ENCODE results near the gene PEF1.

The PEF1 gene

DNA sequence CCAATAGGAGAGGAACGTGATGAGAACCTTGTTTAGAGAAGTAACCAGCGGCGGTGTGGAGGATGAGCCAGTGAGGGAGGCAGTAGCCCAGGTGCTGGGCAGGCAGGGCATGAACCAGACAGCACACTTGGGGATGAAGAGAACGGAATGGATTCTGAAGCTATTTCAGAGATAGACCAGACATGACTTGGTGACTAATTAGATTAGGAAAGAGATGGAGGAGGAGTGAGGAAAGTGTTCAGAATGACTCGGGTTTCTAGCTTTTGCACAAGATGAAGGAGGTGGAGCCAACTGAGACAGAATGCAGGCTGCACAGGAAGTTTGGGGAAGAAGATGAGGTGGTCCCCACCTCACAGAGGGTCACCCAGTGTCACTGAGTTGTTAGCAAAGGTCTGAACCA, 5.1 kb downstream of the PEF1 start:
- Histone ChIP-seq H3K27ac (ENCODE audit: insufficient read depth, low read length, poor library complexity, severe bottlenecking) (no peak overlapping the region), H3K4me3 (ENCODE audit: insufficient read depth, low read depth, low read length, poor library complexity, severe bottlenecking) (no peak overlapping the region), H3K27me3 (replicated peaks; ENCODE audit: control insufficient read depth, insufficient read depth, low read length, poor library complexity, severe bottlenecking) (no peaks in the 10 kb centered on the region), H3K9me3 (ENCODE audit: control insufficient read depth, low read length) (no peaks in the 10 kb centered on the region), H3K4me1 (ENCODE audit: control insufficient read depth, insufficient read depth, low read length, poor library complexity, severe bottlenecking) (peaks cover 8% of the 10 kb centered on the region), H3K36me3 (ENCODE audit: control insufficient read depth, insufficient read depth, low read length) (peaks cover 13% of the 10 kb centered on the region)
- DNase-seq, result no peak

DNA sequence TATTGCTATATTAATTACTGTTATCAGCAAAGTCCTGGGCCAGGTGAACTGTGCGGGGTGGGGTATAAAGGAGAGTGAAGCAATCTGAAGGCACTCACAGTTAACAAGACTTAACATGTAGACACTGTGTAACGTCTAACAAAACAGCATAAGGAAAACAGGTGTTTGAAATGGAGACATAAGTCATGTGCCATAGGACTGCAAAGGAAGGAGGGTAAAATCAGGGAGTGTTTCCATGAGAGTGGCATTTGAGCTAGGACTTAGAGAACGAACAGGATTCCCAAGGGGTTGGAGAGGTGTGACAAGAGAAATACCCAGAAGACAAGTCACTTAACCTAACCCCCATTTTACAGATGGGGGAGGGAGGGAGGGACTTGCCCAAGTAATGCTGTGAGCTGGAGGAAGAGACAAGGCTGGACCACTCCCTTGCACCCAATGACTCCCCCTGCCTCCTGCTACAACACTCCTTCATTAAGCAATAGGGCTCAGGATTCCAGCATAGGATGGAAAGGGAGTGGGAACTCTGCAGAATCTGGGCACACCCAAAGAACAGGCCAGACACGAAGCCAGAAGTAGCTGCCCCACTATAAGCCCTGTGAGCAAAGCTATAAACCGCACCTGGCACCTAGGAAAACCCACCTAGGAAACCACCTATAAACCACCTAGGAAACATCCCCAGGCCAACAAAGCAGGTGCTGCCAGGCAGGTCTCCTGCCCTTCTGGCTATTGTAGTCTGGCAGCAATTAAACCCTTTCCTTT, 6.6 kb downstream of the PEF1 start:
- no peak overlapping the region for H3K27ac ChIP-seq (ENCODE audit: insufficient read depth, low read length, poor library complexity, severe bottlenecking)
- H3K4me3 ChIP-seq (ENCODE audit: insufficient read depth, low read depth, low read length, poor library complexity, severe bottlenecking), result no peak overlapping the region
- no peaks in the 10 kb centered on the region for H3K27me3 ChIP-seq (replicated peaks; ENCODE audit: control insufficient read depth, insufficient read depth, low read length, poor library complexity, severe bottlenecking)
- H3K9me3 ChIP-seq (ENCODE audit: control insufficient read depth, low read length), result no peaks in the 10 kb centered on the region
- DNase-seq, result no peak
- no peaks in the 10 kb centered on the region for H3K4me1 ChIP-seq (ENCODE audit: control insufficient read depth, insufficient read depth, low read length, poor library complexity, severe bottlenecking)
- H3K36me3 ChIP-seq (ENCODE audit: control insufficient read depth, insufficient read depth, low read length), result peaks cover 22% of the 10 kb centered on the region

- H3K27me3 ChIP-seq (replicated peaks; ENCODE audit: control insufficient read depth, insufficient read depth, low read length, poor library complexity, severe bottlenecking), result no peaks in the 10 kb centered on the region
- H3K27ac ChIP-seq (ENCODE audit: insufficient read depth, low read length, poor library complexity, severe bottlenecking), result no peak overlapping the region
- DNase-seq, result no peak
- no peak overlapping the region for H3K4me3 ChIP-seq (ENCODE audit: insufficient read depth, low read depth, low read length, poor library complexity, severe bottlenecking)
- H3K36me3 ChIP-seq (ENCODE audit: control insufficient read depth, insufficient read depth, low read length), result peaks cover 72% of the 10 kb centered on the region
- H3K4me1 ChIP-seq (ENCODE audit: control insufficient read depth, insufficient read depth, low read length, poor library complexity, severe bottlenecking), result no peaks in the 10 kb centered on the region
- no peaks in the 10 kb centered on the region for H3K9me3 ChIP-seq (ENCODE audit: control insufficient read depth, low read length)
Measured at GRCh38 chr1:31633117-31633516, 11.6 kb downstream of the PEF1 start.

DNA sequence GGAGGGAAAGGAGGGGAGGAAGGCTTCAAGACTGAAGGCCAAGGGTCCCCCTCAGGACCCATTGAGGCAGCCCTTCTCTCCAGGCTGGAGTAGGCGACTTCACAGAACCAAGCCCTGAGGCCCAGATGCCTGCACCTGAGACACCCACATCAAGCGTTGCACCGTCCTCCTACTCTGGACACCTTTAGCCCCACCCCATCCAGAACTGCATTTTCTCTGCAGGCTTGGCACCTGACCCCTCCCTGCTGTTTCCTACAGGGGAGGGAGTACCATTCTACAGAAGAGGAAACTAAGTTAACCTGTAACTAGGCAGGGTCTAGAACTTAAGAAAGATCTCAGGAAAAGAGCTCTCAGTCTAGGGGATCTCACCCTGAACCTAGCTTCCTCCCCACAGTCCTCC, 12.0 kb downstream of the PEF1 start:
- no peak overlapping the region for H3K4me3 ChIP-seq (ENCODE audit: insufficient read depth, low read depth, low read length, poor library complexity, severe bottlenecking)
- H3K27me3 ChIP-seq (replicated peaks; ENCODE audit: control insufficient read depth, insufficient read depth, low read length, poor library complexity, severe bottlenecking), result no peaks in the 10 kb centered on the region
- no peak overlapping the region for H3K27ac ChIP-seq (ENCODE audit: insufficient read depth, low read length, poor library complexity, severe bottlenecking)
- peaks cover 76% of the 10 kb centered on the region for H3K36me3 ChIP-seq (ENCODE audit: control insufficient read depth, insufficient read depth, low read length)
- no peak for DNase-seq
- no peaks in the 10 kb centered on the region for H3K9me3 ChIP-seq (ENCODE audit: control insufficient read depth, low read length)
- H3K4me1 ChIP-seq (ENCODE audit: control insufficient read depth, insufficient read depth, low read length, poor library complexity, severe bottlenecking), result no peaks in the 10 kb centered on the region

DNA sequence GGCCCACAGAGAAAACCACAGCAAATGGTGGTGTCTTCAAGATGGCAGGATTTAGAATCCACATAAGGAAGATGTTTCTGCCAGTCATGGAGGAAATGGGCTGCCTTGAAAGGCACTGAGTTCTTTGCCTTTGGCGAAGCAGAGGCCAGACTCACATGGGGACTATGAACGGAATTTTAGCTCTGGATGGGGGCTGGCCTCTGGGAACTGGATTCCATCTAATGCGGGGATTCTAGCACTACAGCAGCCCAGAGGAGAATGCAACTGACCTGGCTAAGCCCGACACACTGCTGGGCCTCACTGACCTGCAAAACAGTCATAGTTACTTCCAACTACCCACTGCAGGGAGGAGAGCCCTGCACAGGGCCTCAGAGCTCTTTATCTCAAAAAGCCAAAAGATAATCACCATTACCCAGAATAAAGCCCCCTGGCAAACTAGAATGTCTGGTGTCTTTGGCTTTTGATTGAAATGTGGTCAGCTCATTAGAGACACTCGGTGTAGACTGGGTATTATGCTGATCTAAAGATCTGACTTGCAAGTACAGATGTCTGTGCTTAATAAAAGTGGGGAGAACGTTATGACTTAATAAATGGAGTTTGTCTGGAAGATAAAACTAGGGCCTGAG, 15.6 kb downstream of the PEF1 start:
- Histone ChIP-seq H3K4me3 (ENCODE audit: insufficient read depth, low read depth, low read length, poor library complexity, severe bottlenecking) (no peak overlapping the region), H3K36me3 (ENCODE audit: control insufficient read depth, insufficient read depth, low read length) (peaks cover 73% of the 10 kb centered on the region), H3K27me3 (replicated peaks; ENCODE audit: control insufficient read depth, insufficient read depth, low read length, poor library complexity, severe bottlenecking) (no peaks in the 10 kb centered on the region), H3K27ac (ENCODE audit: insufficient read depth, low read length, poor library complexity, severe bottlenecking) (no peak overlapping the region), H3K9me3 (ENCODE audit: control insufficient read depth, low read length) (no peaks in the 10 kb centered on the region), H3K4me1 (ENCODE audit: control insufficient read depth, insufficient read depth, low read length, poor library complexity, severe bottlenecking) (no peaks in the 10 kb centered on the region)
- no peak for DNase-seq

- H3K27me3 ChIP-seq (replicated peaks; ENCODE audit: control insufficient read depth, insufficient read depth, low read length, poor library complexity, severe bottlenecking), result no peaks in the 10 kb centered on the region
- no peak for DNase-seq
- H3K27ac ChIP-seq (ENCODE audit: insufficient read depth, low read length, poor library complexity, severe bottlenecking), result no peak overlapping the region
- H3K36me3 ChIP-seq (ENCODE audit: control insufficient read depth, insufficient read depth, low read length), result peaks cover 66% of the 10 kb centered on the region
- no peaks in the 10 kb centered on the region for H3K4me1 ChIP-seq (ENCODE audit: control insufficient read depth, insufficient read depth, low read length, poor library complexity, severe bottlenecking)
- no peaks in the 10 kb centered on the region for H3K9me3 ChIP-seq (ENCODE audit: control insufficient read depth, low read length)
- H3K4me3 ChIP-seq (ENCODE audit: insufficient read depth, low read depth, low read length, poor library complexity, severe bottlenecking), result no peak overlapping the region
Measured at GRCh38 chr1:31627930-31628559, 16.6 kb downstream of the PEF1 start.

DNA sequence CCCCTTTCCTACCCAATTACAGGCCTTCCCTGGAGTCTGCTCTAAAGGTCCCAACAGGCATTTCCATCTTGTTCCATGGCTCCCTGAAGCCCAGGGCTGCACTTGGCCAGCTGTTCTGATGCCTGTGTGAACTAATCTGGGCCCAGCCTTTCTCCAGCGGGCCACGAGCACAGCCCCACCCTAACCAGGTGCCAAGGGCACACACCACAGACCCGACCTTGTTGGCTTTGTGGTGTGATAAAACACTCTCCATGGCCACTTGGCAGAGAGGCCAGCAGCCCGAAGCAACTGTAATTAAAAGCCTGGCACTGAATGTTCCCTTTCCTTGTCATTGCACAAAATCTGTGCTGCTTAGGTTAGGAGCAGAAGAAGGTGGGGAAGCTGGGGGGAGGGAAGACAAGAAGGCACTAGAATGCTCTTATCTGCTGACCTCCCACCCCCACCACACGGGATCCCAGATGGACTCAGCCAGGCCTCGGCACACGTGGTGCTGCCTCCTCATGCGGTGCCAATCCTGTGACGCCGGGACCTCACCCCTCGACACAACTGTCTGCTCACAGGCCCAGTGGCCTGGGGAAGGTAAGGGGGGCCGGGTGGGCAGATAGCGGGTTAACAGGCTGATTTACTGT, 17.3 kb downstream of the PEF1 start:
- Histone ChIP-seq H3K36me3 (ENCODE audit: control insufficient read depth, insufficient read depth, low read length) (peaks cover 60% of the 10 kb centered on the region), H3K4me3 (ENCODE audit: insufficient read depth, low read depth, low read length, poor library complexity, severe bottlenecking) (no peak overlapping the region), H3K9me3 (ENCODE audit: control insufficient read depth, low read length) (no peaks in the 10 kb centered on the region), H3K4me1 (ENCODE audit: control insufficient read depth, insufficient read depth, low read length, poor library complexity, severe bottlenecking) (no peaks in the 10 kb centered on the region), H3K27me3 (replicated peaks; ENCODE audit: control insufficient read depth, insufficient read depth, low read length, poor library complexity, severe bottlenecking) (no peaks in the 10 kb centered on the region), H3K27ac (ENCODE audit: insufficient read depth, low read length, poor library complexity, severe bottlenecking) (no peak overlapping the region)
- no peak for DNase-seq

GRCh38 chr1:31626223-31627207, 18.2 kb downstream of the PEF1 start:
- Histone ChIP-seq H3K9me3 (ENCODE audit: control insufficient read depth, low read length) (no peaks in the 10 kb centered on the region), H3K4me1 (ENCODE audit: control insufficient read depth, insufficient read depth, low read length, poor library complexity, severe bottlenecking) (no peaks in the 10 kb centered on the region), H3K4me3 (ENCODE audit: insufficient read depth, low read depth, low read length, poor library complexity, severe bottlenecking) (no peak overlapping the region), H3K36me3 (ENCODE audit: control insufficient read depth, insufficient read depth, low read length) (peaks cover 51% of the 10 kb centered on the region), H3K27ac (ENCODE audit: insufficient read depth, low read length, poor library complexity, severe bottlenecking) (no peak overlapping the region), H3K27me3 (replicated peaks; ENCODE audit: control insufficient read depth, insufficient read depth, low read length, poor library complexity, severe bottlenecking) (no peaks in the 10 kb centered on the region)
- no peak for DNase-seq

GRCh38 chr1:31625561-31626222, 19.0 kb downstream of the PEF1 start:
- H3K4me1 ChIP-seq (ENCODE audit: control insufficient read depth, insufficient read depth, low read length, poor library complexity, severe bottlenecking), result no peaks in the 10 kb centered on the region
- H3K4me3 ChIP-seq (ENCODE audit: insufficient read depth, low read depth, low read length, poor library complexity, severe bottlenecking), result no peak overlapping the region
- no peak for DNase-seq
- H3K9me3 ChIP-seq (ENCODE audit: control insufficient read depth, low read length), result no peaks in the 10 kb centered on the region
- no peaks in the 10 kb centered on the region for H3K27me3 ChIP-seq (replicated peaks; ENCODE audit: control insufficient read depth, insufficient read depth, low read length, poor library complexity, severe bottlenecking)
- peaks cover 43% of the 10 kb centered on the region for H3K36me3 ChIP-seq (ENCODE audit: control insufficient read depth, insufficient read depth, low read length)
- H3K27ac ChIP-seq (ENCODE audit: insufficient read depth, low read length, poor library complexity, severe bottlenecking), result no peak overlapping the region

All from effector memory CD4-positive, alpha-beta T cell (primary cell).